PFSK-1 (cell line): ENCODE data around the gene PPIL3.

Experiments used
- FOXP2 ChIP-seq: optimal IDR thresholded peaks from 2 replicates; pipeline ENCODE3; 2011; ENCODE audit warnings: borderline replicate concordance, control low read depth, inconsistent platforms; ENCODE audit not compliant: insufficient read depth; ENCODE audit errors: extremely low read length, extremely low read depth
- POLR2AphosphoS5 ChIP-seq: IDR thresholded peaks from 2 replicates; pipeline ENCODE4 v1.6.1; 2012; ENCODE audit warnings: low read depth, mild to moderate bottlenecking, control low read depth, low read length, moderate library complexity
- REST ChIP-seq, 2 experiments: IDR thresholded peaks; 2 replicates each; pipeline versions ENCODE4 v1.6.1 to v1.8.0; 2011 to 2012; ENCODE audit warnings: low read depth in 2 of 2, low read length in 2 of 2, control low read depth in 1 of 2, inconsistent platforms in 1 of 2, mild to moderate bottlenecking in 1 of 2, moderate library complexity in 1 of 2; ENCODE audit not compliant: insufficient read depth in 1 of 2
- SIN3A ChIP-seq: IDR thresholded peaks from 2 replicates; pipeline ENCODE4 v1.6.1; 2012; ENCODE audit warnings: mild to moderate bottlenecking, low read length, moderate library complexity, borderline replicate concordance; ENCODE audit not compliant: insufficient read depth
- TAF1 ChIP-seq: IDR thresholded peaks from 2 replicates; pipeline ENCODE4 v1.6.1; 2012; ENCODE audit warnings: low read length, control low read depth, borderline replicate concordance; ENCODE audit not compliant: insufficient read depth

PPIL3 gene

GRCh38 chr2:200861617-200862155 lies 27.2 kb downstream of the PPIL3 start:
- TF ChIP-seq SIN3A (no peak), TAF1 (no peak), POLR2AphosphoS5 (no peak), FOXP2 (no peak), REST (IDR thresholded peaks at IDR 0.05; ENCODE audit: insufficient read depth in 1 of 2, low read depth in 2 of 2, low read length in 2 of 2) (no peak)

- TF ChIP-seq TAF1 (no peak), SIN3A (no peak), FOXP2 (no peak), POLR2AphosphoS5 (no peak), REST (IDR thresholded peaks at IDR 0.05; ENCODE audit: insufficient read depth in 1 of 2, low read depth in 2 of 2, low read length in 2 of 2) (no peak)
These were observed 28.6 kb downstream of the PPIL3 start for GRCh38 chr2:200860092-200860795.

GRCh38 chr2:200856806-200857205 lies 32.1 kb downstream of the PPIL3 start:
- TF ChIP-seq POLR2AphosphoS5 (no peak), REST (IDR thresholded peaks at IDR 0.05; ENCODE audit: insufficient read depth in 1 of 2, low read depth in 2 of 2, low read length in 2 of 2) (no peak), TAF1 (no peak), FOXP2 (no peak), SIN3A (no peak)

GRCh38 chr2:200852605-200853004 lies 36.3 kb downstream of the PPIL3 start:
- TF ChIP-seq POLR2AphosphoS5 = no peak
- TF ChIP-seq TAF1 = no peak
- TF ChIP-seq FOXP2 = no peak
- TF ChIP-seq REST (IDR thresholded peaks at IDR 0.05; ENCODE audit: insufficient read depth in 1 of 2, low read depth in 2 of 2, low read length in 2 of 2) = no peak
- no peak for TF ChIP-seq SIN3A
